Measurements from ENCODE around the gene TPSG1. TPM values are rescaled to one million over a fixed set of nuclear protein-coding genes. Genes with fewer than 3 reads are reported as not detected.
"Not testable (repeated sequence)": the region's sequence is repeated elsewhere in the genome, so short reads cannot be mapped to it uniquely, and the experiment has no call there.

TPSG1 gene
- polyA plus RNA-seq, 3 donors: 0.93 to 2.3 (median 1.1) TPM

DNA sequence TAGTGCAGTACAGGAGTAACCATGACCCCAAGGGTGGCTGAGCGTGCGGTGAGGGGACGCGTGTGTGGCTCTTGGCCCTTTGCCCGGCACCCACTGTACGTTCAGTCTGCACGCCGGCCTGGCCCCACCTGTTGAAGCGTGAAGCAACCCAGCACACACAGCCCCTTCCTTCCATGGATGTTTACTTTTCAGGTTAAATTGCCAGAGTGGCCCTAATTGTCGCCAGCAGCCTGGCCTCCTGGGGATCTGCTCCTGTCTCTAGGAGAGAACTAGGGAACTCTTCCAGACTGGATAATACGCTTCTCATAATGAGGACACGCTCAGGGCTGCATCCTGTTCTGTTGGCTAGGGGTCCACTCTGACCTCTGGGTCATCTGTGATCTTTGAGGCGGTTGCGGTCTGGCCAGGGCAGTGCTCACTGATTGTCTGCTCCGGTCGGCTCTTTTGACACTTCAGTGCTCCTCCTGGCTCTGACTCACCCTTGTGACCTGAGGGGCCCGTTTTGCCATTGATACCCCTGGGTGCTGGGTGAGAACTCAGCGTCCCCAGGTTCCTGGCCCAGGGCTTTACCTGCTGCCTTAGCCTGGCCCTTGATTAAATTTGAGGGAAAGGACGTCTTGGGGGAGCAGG, 27.7 kb downstream of the TPSG1 start:
- DNase-seq: no peak

DNA sequence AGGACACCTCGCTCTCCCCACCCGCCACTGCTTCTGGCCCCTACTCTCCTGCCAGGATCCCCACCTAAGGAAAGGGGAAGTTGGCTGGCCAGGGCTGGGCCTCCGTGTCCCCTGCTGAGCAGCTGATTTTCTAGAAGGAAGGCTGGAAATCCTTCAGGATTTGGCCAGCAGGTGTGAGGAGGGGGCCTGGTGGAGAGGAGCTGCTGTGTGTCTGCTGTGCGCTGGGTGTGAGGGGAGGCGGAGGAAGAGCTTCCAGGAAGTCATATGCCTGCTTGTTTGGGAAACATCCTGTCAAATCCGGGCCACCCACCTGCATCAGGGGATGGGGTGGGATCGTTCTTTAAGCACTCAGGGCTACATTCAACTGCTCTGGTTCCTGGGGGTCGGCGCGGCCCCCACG, 28.6 kb downstream of the TPSG1 start:
- DNase-seq: no peak

DNA sequence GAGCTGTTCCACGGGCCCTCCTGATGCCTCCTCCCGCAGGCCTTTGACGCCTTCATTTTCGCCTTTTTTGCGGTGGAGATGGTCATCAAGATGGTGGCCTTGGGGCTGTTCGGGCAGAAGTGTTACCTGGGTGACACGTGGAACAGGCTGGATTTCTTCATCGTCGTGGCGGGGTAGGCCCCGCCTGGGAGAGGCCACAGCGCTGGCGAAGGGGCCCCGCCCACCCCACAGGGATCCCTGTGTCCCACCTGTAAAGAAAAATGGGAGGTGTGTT, 29.7 kb downstream of the TPSG1 start:
- no peak for DNase-seq

DNA sequence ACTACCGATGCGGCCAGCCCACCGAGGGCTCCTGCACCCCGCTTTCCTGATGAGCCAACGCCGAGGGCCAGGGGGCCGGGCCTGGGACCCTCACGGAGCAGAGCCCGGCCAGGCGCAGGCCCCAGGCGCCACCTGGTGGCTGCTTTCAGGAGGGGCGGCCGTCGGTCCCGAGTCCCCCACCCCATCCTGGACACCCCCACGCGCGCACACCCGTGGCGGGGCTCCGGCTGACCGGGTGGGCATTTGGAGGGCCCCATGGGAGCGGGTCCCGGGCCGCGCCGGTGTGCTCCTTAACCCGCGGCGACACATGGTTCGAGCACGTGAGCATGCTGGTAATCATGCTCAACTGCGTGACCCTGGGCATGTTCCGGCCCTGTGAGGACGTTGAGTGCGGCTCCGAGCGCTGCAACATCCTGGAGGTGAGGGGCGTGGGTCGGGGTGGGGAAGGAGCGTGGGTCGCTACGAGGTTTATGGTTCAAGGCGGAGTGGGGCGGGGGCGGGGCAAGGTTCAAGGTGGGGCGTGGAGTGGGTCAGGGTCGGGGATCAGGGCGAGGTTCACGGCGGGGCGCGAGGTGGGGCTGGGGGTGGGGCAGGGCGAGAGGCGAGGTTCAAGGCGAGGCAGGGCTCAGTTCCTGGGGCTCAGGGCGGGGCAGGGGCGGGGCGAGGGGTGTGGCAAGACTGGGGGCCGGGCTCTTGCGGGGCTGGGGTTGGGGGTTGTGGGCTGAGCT, 30.2 kb downstream of the TPSG1 start:
- no peak for DNase-seq

DNA sequence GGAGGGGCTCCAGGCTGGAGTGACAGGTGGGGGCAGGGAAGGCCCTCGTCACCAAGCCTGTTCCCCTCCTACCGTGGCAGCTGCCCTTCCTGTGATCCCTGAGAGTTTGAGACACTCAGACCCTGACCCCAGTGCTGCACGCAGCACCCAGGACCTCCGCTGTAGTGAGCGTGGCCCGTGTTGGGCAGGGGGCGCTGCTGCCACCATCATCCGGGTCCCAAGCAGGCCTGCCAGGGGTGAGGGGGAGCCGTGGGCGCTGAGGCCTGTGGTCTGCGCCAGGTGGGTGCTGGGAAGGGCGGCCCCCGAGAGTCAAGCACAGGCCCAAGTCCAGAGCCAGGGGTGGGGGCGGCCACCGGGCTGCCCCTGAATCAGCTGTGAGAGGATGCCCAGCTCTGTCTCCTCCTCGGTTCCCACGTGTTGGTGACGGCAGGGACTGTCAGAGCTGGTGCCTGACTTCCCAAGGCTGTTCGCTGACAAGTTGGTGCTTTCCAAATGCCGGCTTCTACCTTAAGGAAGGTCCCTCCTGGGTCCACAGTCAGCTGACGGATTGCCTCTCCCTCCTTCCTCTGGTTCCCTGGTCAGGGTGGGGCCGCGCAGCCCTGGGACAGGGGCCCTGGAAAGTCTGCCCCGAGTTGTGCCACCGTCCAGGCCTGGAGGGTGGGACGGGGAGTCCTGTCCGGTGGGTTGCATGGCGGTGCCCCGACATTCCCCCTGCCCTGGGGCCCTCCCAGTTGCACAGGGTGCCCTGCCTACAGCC, 31.1 kb downstream of the TPSG1 start:
- DNase-seq: no peak

DNA sequence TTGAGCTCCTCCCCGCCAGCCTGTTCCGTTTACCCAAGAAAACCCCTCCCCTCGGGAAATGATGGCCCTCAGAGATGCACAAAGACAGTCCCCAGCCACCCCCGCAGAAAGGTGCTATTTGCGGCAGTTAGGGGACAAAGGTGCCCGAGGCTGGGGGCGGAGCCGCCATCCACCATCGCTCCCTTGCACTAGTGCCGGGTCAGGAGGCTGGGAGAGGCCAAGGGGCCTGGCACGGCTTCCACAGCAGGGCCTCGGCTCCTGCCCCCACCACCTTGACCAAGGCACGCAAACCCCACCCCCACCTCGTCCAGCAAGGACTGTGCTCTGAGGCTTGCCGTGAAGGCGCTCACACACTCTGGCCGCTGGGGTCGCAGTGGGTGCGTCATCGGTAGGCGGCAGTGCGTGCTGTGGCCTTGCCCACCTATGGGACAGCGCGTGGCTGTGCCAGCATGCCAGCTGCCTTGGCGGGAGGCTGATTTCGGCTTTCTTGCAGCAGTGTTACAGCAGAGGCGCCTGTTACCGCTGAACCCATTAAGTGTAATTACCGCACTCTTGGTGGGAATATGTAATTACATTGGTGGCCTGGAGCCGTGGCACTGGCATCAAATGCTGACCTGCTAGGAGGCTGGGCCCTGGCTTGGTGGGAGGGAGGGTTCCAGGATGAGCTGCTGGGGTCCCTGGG, 31.8 kb downstream of the TPSG1 start:
- DNase-seq: no peak

DNA sequence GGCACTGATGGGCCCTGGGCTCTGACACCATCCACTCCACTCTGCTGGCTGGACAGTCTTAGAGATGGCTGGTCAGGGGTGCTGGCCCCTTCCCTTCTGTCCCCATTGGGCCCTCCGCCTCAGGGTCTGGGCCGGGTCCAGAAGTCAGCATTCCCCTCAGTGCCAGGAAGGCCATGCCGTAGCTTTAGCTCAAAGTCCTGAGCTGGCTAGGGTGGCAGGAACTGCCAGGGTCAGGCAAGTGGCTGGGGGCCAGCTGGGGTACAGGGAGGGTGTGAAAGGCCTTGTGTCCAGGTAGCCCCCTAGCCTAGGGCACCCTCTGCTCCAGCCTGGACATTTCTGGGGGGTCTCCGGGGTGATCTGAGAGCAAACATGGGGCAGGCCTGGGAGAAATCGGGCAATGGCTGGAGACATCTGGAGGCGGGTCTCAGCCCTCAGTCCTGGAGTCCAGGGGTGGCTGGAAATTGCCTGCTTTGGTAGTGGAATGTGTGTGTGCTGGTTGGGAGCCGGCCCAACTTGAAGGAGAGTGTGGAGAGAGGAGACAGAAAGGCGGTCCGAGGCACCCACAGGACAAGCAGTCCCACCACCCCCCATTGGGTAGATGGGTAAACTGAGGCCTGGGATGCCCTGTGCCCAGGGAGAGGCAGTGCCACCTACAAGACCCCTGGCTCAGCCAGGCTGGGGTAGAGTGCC, 32.5 kb downstream of the TPSG1 start:
- DNase-seq: no peak

DNA sequence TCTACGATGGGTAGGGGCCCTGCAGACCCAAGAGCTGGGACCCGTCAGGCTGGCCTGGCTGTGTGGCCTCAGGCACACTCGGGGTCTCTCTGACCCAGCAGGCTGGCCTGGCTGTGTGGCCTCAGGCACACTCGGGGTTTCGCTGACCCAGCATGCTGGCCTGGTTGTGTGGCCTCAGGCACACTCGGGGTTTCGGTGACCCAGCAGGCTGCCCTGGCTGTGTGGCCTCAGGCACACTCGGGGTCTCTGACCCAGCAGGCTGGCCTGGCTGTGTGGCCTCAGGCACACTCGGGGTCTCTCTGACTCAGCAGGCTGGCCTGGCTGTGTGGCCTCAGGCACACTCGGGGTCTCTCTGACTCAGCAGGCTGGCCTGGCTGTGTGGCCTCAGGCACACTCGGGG, 34.3 kb downstream of the TPSG1 start:
- not testable (repeated sequence) for DNase-seq

DNA sequence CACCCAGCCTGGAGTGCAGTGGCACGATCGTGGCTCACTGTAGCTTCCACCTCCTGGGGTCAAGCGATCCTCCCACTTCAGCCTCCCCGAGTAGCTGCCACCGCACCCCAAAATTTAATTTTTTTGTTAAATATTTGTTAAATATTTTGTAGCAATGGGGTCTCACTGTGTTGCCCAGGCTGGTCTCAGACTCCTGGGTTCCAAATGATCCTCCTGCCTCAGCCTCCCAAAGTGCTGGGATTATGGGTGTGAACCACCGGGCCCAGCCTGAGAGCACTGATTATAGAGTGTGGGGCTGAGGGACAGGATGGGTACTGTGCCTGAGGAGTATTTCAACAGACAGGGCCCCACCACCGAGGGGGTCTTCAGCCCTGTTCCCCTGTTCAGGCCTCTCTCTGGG, 35.6 kb downstream of the TPSG1 start:
- no peak for DNase-seq

DNA sequence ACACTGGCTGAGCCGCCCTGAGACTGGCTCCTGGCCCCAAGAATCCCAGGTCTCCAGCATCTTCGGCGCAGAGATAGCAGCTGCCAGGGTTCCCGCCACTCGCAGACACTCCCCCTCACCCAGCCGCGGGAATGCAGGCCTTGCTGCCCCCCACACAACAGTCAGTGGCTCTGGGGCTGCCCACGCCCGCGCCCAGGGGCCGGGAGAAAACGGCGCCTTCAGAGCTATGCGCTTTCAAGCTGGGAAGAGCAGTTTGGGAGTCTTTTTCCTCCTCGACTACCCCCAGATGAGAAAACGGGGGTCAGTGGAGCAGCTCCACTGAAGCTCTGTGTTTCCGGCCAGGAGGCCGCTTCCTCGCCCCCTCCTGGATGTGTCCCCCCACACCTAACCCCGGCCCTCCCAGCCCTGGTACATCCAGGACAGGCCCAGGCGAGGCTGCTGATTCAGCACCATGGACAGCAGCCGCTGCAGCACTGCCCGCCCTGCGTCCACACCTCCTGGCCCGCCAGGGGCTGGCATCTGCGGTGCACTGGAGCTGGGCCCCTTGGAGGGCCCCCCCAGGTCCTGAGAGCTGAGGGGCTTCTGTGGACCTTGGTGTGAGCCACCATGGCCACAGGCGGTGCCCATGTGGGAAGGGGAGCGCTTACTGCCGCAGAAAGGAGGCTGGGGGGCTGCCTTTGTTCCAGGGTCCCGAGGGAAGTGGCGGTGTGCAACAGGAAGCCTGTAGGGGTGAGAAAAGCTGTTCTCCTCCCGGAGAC, 36.5 kb downstream of the TPSG1 start:
- DNase-seq: no peak

DNA sequence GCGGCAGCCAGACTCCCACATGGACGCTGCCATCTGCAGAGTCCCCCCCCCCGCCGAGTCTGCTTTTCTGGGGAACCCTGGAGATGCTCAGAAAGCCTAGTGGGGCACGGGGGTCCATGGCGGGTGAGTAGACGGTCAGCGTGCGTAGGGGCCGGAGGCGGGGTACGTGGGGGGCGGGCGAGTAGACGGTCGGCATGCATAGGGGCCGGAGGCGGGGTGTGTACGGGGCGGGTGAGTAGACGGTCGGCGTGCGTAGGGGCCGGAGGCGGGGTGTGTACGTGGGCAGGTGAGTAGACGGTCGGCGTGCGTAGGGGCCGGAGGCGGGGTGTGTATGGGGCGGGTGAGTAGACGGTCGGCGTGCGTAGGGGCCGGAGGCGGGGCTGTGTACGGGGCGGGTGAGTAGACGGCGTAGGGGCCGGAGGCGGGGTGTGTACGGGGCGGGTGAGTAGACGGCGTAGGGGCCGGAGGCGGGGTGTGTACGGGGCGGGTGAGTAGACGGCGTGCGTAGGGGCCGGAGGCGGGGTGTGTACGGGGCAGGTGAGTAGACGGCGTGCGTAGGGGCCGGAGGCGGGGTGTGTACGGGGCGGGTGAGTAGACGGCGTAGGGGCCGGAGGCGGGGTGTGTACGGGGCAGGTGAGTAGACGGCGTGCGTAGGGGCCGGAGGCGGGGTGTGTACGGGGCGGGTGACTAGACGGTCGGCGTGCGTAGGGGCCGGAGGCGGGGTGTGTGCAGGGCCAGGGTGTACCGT, 39.4 kb downstream of the TPSG1 start:
- not testable (repeated sequence) for DNase-seq

DNA sequence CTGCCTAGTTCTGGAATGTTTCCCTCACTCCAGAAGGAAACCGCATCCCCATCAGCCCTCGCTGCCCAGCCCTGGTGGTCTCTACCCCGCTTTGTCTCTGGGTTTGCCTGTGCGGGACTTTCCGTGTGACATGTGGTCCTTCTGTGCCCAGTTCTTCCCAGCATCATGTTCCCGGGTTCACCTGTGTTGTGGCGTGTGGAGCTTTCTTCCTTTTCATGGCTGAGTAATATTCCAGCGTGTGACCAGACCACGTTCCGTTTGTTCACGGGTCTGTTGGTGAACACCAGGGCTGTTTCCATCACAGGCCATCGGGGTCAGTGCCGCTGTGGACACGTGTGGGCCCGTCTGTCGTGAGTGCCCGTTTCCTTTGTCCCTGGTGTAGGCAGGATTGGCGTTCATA, 40.1 kb downstream of the TPSG1 start:
- no peak for DNase-seq

DNA sequence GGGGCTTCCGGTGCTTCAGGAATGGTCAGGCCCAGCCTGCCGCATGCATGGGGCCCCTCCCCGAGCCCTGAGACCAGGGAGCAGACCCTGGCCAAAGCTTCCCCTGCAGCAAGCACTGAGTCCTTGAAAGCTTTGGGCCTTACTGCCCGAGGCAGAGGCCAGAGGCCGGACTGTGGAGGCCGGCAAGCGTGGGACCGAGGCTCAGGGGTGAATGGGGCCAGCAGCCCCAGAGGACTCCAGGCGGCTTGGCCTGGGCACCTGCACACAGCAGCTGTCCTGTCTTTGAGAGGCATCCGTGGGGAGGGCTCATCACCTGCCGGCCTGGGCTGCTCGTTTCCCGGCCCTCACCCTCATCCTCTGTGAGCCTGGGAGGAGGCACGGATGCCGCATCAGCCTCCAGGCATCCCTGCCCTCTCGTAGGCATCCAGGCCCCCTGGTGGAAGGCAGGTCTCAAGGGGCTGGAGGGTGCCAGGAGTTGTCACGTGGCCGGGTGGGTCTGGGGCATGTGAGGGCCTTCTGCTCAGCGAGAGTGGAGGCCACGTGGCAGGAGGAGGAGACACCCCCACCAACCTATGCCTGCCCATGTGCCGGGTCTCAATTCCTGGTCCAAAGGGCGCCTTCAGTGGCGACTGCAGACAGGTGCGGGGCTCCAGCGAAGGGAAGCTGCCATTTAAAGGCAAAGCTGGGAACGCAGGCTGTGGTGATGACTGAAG, 40.8 kb downstream of the TPSG1 start:
- DNase-seq: no peak

DNA sequence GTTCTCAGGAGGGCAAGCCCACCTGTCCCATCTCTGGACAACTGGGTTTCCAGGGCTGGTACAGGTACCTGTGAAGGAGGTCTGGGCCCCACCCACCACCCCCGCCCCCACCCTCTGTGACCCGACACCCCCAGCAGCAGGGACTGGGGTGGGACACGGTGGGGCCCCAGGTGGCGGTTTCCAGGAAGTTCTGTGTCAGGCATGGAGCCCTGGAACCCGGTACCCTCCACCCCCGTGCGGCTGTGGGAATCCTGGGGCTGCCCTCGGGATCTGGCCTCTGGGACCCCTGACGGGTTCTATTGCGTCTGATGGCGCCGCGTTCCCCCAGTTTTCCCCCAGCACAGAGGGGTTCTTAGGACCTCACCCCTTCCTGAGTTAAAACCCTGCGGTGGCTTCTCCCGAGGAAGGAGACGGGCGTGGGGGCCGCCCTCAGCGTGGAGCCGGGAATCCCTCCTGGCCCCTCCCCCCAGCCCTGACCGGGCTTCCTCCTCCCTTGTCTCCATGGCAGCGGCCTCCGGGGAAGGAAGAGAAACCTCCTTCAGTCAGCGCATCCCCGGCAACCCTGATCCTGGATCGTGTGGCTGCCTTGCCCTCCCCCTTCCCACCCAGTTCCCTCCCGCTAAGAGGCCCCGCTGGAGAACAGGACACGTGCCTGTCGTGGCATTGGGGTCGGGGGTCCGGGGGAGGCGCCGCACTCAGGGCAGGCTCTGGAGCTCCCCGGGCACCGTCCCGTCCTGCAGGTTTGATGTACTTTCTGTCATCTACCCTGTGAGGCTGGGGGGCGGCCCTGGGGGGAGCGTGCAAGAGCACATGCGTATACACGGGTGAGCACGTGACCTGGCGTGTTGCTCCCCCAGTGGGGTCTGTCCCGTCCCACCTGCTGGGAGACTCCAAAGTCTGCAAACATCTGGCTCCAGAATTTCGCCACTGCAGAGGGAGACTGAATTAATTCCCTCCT, 41.8 kb downstream of the TPSG1 start:
- DNase-seq: peak; percentile 82

DNA sequence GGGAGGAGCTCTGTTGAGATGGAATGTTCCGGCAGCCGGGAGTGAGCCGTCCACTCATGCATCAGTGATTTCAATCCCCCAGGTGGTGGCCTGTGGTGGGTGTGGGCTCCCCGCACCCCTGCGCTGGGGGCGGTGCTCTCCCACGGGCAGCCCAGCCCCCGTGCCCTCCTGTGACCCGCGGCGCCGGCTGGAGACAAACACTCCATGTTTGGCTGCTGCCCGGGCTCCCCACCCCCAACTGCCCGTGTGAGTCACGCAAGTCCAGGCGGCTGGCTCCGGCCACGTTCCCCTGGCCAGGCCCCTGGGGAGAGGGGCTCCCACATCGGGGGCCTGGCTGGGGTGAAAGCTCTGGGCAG, 42.8 kb downstream of the TPSG1 start:
- DNase-seq: peak; percentile 89

DNA sequence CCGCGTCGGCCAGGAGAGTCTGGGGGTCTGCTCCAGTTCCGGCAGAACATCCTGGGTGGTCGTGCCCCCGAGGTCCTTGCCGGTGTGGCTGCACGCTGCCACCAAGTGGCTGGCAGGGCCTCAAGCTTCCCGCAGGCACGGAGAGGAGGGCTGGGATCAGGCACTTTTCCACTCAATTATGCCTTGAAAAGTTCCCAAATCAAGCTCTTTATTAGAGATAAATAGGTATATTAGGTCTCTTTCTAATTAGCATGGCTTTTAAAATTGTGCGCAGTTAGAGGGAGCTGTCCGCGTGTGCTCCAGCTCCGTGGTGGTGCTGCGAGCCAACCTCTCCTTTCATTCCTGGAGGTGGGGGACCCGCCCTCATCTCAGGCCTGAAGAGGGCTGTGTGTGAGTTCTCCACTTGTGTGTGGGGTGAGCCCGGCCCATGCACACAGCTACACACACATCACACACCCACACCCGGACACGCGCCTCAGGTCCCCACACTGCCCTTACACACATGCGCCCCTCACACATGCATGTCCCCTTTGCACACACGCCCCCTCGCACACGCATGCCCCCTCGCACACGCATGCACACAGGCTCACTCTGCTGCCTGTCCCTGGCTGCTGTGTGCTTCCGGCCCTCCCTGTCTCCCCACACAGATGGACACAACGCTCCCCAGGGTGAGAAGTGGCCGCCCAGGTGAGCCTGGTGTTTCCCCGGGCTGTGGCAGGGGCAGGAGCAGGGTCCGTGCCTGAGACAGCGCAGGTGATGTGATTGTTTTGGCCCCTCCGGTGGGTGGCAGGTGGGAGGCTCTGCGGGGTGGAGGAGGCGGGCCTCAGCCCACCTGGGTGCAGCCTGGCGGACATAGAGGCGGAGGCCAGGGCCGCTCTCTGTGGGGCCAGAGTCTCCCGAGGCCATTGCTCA, 43.4 kb downstream of the TPSG1 start:
- DNase-seq: no peak

DNA sequence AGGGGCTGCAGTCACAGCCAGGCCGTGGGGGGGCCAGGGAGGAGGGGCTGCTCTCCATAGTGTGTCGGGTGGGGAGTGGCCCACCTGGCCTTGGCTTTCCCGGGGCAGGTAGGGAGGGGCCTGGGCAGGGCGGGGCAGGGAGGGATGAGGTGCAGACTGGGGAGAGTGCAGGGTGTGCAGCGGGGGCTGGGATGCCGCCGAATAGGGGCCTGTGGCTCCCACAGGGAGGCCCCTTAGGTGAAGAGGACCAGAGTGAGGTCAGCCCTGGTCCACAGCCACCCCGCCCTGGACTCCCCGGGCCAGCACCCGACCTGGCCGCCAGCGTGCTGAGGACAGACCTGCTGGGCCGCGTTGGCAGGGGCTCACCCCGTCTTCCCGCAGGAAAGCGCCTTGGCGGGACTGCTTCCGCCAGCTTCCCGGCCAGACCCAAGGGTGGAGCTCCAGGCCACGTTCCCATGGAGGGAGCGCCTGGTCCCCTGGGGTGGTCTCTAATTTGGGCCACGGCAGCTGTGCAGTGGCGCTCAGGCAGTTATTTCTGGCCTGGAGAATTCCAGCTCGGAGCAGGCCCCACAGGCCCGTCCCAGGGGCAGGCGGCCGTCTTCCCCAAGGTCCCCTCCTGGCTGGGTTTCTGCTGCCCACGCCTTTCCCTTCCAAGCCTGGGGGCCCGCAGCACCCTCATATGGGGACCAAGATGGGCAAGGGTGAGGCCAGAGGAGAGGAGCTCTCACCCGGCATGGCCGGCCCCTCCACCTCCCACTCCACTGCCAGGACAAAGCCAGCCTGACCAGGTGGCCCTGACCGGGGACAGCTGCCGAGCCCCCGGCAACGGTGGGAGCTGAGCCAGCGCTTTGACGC, 44.3 kb downstream of the TPSG1 start:
- no peak for DNase-seq

All from renal pelvis (tissue), 4 donors.